Ishikawa (cell line): ENCODE results near the gene RIOX2.

Experiments used
- CEBPB ChIP-seq: IDR thresholded peaks from 2 replicates; pipeline ENCODE4 v1.6.1; 2012
- CREB1 ChIP-seq: IDR thresholded peaks from 2 replicates; pipeline ENCODE4 v1.6.1; 2012; ENCODE audit warnings: low read depth
- EGR1 ChIP-seq: IDR thresholded peaks from 2 replicates; pipeline ENCODE4 v1.6.1; 2012
- EP300 ChIP-seq: IDR thresholded peaks from 2 replicates; pipeline ENCODE4 v1.6.1; 2012; ENCODE audit warnings: borderline replicate concordance
- FOXM1 ChIP-seq: IDR thresholded peaks from 2 replicates; pipeline ENCODE4 v1.6.1; 2012; ENCODE audit warnings: low read depth, borderline replicate concordance
- NFIC ChIP-seq: IDR thresholded peaks from 2 replicates; pipeline ENCODE4 v1.6.1; 2012
- RAD21 ChIP-seq: IDR thresholded peaks from 2 replicates; pipeline ENCODE4 v1.6.1; 2012; ENCODE audit warnings: low read depth
- TAF1 ChIP-seq: IDR thresholded peaks from 2 replicates; pipeline ENCODE4 v1.6.1; 2012; ENCODE audit warnings: low read depth, mild to moderate bottlenecking
- TCF12 ChIP-seq: IDR thresholded peaks from 2 replicates; pipeline ENCODE4 v1.6.1; 2012; ENCODE audit warnings: low read depth
- TEAD4 ChIP-seq: IDR thresholded peaks from 2 replicates; pipeline ENCODE4 v1.6.1; 2012
- YY1 ChIP-seq: IDR thresholded peaks from 2 replicates; pipeline ENCODE4 v1.6.1; 2012; ENCODE audit warnings: low read depth
- ZBTB7A ChIP-seq: IDR thresholded peaks from 2 replicates; pipeline ENCODE4 v1.6.1; 2012; ENCODE audit warnings: low read depth
- TF ChIP-seq, protein P1 (sequence below): IDR thresholded peaks from 2 replicates; pipeline ENCODE4 v1.6.1; 2012; ENCODE audit warnings: low read depth, mild to moderate bottlenecking
- TF ChIP-seq, protein P2 (sequence below): IDR thresholded peaks from 2 replicates; pipeline ENCODE4 v1.6.1; 2012
- TF ChIP-seq, protein P3 (sequence below): IDR thresholded peaks from 2 replicates; pipeline ENCODE4 v1.6.1; 2012

RIOX2 gene

DNA sequence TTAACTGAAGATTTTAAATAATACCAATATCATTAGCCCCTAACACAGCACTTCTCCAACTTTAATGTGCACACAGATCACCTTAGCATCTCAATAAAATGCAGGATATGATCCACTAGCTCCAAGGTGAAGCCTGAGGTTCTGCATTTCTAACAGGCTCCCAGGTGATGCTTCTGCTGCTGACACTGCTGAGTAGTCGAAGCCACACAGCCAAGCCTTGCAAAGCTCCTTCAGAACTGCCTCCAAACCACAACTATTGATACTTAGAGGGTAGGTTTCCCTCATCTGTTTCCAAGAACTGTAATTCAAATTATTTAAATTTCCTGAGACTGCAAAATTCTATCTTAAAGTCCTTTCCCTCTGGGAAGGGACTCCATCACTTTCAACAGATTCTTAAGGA, 3.9 kb downstream of the RIOX2 start:
- TF ChIP-seq, protein P1, sequence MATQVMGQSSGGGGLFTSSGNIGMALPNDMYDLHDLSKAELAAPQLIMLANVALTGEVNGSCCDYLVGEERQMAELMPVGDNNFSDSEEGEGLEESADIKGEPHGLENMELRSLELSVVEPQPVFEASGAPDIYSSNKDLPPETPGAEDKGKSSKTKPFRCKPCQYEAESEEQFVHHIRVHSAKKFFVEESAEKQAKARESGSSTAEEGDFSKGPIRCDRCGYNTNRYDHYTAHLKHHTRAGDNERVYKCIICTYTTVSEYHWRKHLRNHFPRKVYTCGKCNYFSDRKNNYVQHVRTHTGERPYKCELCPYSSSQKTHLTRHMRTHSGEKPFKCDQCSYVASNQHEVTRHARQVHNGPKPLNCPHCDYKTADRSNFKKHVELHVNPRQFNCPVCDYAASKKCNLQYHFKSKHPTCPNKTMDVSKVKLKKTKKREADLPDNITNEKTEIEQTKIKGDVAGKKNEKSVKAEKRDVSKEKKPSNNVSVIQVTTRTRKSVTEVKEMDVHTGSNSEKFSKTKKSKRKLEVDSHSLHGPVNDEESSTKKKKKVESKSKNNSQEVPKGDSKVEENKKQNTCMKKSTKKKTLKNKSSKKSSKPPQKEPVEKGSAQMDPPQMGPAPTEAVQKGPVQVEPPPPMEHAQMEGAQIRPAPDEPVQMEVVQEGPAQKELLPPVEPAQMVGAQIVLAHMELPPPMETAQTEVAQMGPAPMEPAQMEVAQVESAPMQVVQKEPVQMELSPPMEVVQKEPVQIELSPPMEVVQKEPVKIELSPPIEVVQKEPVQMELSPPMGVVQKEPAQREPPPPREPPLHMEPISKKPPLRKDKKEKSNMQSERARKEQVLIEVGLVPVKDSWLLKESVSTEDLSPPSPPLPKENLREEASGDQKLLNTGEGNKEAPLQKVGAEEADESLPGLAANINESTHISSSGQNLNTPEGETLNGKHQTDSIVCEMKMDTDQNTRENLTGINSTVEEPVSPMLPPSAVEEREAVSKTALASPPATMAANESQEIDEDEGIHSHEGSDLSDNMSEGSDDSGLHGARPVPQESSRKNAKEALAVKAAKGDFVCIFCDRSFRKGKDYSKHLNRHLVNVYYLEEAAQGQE = no peak
- TF ChIP-seq YY1 (no peak), TCF12 (no peak), TAF1 (no peak), CEBPB (no peak), NFIC (no peak), EP300 (no peak), FOXM1 (no peak), RAD21 (no peak)
- TF ChIP-seq, protein P2, sequence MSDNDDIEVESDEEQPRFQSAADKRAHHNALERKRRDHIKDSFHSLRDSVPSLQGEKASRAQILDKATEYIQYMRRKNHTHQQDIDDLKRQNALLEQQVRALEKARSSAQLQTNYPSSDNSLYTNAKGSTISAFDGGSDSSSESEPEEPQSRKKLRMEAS = no peak

GRCh38 chr3:97967966-97968365, 4.3 kb downstream of the RIOX2 start:
- no peak for TF ChIP-seq CEBPB

DNA sequence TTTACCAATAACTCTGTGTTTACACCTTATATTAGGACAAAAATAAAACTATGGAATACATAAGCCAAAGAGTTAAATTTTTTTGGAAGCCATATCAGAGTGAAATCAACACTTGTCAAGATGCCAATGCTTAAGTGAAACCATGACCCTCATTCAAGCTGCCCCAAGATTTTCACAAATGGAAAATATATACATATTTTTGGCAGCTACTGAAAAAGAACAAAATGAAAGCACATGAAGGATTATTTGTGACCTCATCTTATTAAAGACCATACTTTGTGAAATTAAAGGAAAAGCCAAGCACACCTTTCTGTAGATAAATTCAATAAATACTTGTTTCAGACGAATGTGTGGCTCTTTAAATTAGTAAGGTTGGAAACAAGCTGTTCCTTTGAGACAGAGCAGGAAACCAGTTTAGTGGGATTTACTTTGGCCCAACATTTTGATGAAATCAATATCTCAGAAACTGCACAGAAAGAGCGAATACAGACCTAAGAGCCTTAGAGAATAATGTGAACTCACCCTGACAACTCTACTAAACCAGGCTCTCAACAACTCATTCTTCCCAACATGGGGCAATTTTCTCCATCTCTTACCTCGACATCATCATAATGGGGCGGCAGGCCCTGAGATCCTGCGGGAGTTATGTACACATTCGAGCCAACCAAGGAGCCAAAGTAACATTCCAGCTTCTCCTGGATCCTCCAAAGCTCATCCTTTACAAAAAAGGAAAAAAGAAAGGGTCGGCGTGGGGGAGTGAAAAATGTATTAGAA, 11.1 kb downstream of the RIOX2 start:
- TF ChIP-seq YY1 = no peak
- TF ChIP-seq, protein P3, sequence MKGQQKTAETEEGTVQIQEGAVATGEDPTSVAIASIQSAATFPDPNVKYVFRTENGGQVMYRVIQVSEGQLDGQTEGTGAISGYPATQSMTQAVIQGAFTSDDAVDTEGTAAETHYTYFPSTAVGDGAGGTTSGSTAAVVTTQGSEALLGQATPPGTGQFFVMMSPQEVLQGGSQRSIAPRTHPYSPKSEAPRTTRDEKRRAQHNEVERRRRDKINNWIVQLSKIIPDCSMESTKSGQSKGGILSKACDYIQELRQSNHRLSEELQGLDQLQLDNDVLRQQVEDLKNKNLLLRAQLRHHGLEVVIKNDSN = no peak
- TF ChIP-seq CEBPB = no peak
- no peak for TF ChIP-seq RAD21
- TF ChIP-seq TCF12 = no peak
- no peak for TF ChIP-seq FOXM1
- no peak for TF ChIP-seq EP300
- no peak for TF ChIP-seq TEAD4
- no peak for TF ChIP-seq EGR1
- TF ChIP-seq, protein P2 = no peak
- TF ChIP-seq ZBTB7A = no peak
- TF ChIP-seq CREB1 = no peak
- no peak for TF ChIP-seq NFIC
- no peak for TF ChIP-seq TAF1
- TF ChIP-seq, protein P1 = no peak

DNA sequence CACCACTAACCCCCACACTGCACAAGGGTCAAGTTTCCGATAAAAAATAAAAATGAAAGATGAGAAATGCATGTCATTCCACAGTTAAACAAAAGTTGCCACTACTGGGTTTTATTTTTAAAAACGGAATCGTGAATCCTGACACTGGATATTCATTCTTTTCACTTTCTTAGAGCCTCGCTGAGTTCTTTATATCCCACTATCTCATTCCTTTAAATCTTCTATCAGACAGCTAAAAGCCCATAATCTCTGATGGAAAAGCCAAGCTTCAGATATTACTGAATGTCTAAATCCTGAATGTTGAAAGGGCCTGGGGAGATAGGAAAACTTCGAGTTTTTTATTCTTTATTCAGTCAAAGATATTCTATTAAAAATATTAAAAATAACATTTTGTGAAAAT, 11.7 kb downstream of the RIOX2 start:
- TF ChIP-seq TCF12 (no peak), EP300 (no peak), CEBPB (no peak), TAF1 (no peak), CREB1 (no peak), NFIC (no peak), YY1 (no peak), TEAD4 (no peak), RAD21 (no peak), ZBTB7A (no peak), FOXM1 (no peak), EGR1 (no peak)
- TF ChIP-seq, protein P1 = no peak
- TF ChIP-seq, protein P2 = no peak
- TF ChIP-seq, protein P3 = no peak
